Femur (tissue), 1 donor: ENCODE data around the gene CCNY.
"Not testable (repeated sequence)": the region's sequence is repeated elsewhere in the genome, so short reads cannot be mapped to it uniquely, and the experiment has no call there.

Experiments
- DNase-seq: peaks from one replicate; pipeline ENCODE4 v3.0.0-alpha.2; 2017

Gene CCNY

GRCh38 chr10:35535136-35535535, 198.8 kb downstream of the CCNY start:
- DNase-seq, result no peak

GRCh38 chr10:35536789-35537188, 200.5 kb downstream of the CCNY start:
- DNase-seq, result no peak

- not testable (repeated sequence) for DNase-seq
These were observed 201.6 kb downstream of the CCNY start for GRCh38 chr10:35537925-35538324.

- no peak for DNase-seq
These were observed 204.2 kb downstream of the CCNY start for GRCh38 chr10:35540296-35541164.

- no peak for DNase-seq
These were observed 205.4 kb downstream of the CCNY start for GRCh38 chr10:35541720-35542119.

GRCh38 chr10:35542303-35542702, 206.0 kb downstream of the CCNY start:
- DNase-seq, result no peak

- DNase-seq, result no peak
These were observed 208.9 kb downstream of the CCNY start for GRCh38 chr10:35545079-35545657.

- DNase-seq, result no peak
These were observed 209.7 kb downstream of the CCNY start for GRCh38 chr10:35545878-35546590.

GRCh38 chr10:35546824-35547225, 210.5 kb downstream of the CCNY start:
- DNase-seq, result no peak

- no peak for DNase-seq
These were observed 216.5 kb downstream of the CCNY start for GRCh38 chr10:35552650-35553342.

GRCh38 chr10:35554036-35554435, 217.7 kb downstream of the CCNY start:
- DNase-seq, result no peak

- no peak for DNase-seq
These were observed 218.2 kb downstream of the CCNY start for GRCh38 chr10:35554461-35555056.

GRCh38 chr10:35555962-35556930, 219.9 kb downstream of the CCNY start:
- no peak for DNase-seq

GRCh38 chr10:35558276-35558675, 222.0 kb downstream of the CCNY start:
- no peak for DNase-seq

GRCh38 chr10:35559416-35559815, 223.1 kb downstream of the CCNY start:
- DNase-seq, result no peak

GRCh38 chr10:35561715-35562114, 225.4 kb downstream of the CCNY start:
- no peak for DNase-seq

- DNase-seq, result no peak
These were observed 226.1 kb downstream of the CCNY start for GRCh38 chr10:35562427-35562826.

GRCh38 chr10:35563261-35563891, 227.1 kb downstream of the CCNY start:
- peak; percentile 62 for DNase-seq

GRCh38 chr10:35564341-35564968, 228.1 kb downstream of the CCNY start:
- DNase-seq, result peak; percentile 59

GRCh38 chr10:35565602-35566081, 229.3 kb downstream of the CCNY start:
- DNase-seq, result peak; percentile 50
